ENCODE results near the gene NDUFB5. TPM values are rescaled to one million over a fixed set of nuclear protein-coding genes. Genes with fewer than 3 reads are reported as not detected.

Gene NDUFB5
- polyA plus RNA-seq, 1 donor from 2014 or later: 96.9 TPM

- H3K27ac Mint-ChIP-seq: peak overlapping the region; percentile 86 to 93 (median 87)
- H3K9me3 Mint-ChIP-seq: no peaks in the 10 kb centered on the region
- peak overlapping the region; percentile 91 to 99 (median 98) for H3K4me3 Mint-ChIP-seq
- H3K27me3 Mint-ChIP-seq: no peaks in the 10 kb centered on the region
- H3K4me1 Mint-ChIP-seq: peaks cover 17 to 29% (median 25%) of the 10 kb centered on the region in 3 donors
- H3K36me3 Mint-ChIP-seq: peaks cover 2% of the 10 kb centered on the region
Measured at GRCh38 chr3:179653096-179653797, 48.7 kb downstream of the NDUFB5 start.

- no peaks in the 10 kb centered on the region for H3K9me3 Mint-ChIP-seq
- H3K36me3 Mint-ChIP-seq: peaks cover 2% of the 10 kb centered on the region
Measured at GRCh38 chr3:179655236-179655635, 50.6 kb downstream of the NDUFB5 start.

GRCh38 chr3:179658606-179659005 lies 54.0 kb downstream of the NDUFB5 start:
- Mint-ChIP-seq H3K4me1 (peaks cover 12 to 22% (median 21%) of the 10 kb centered on the region in 3 donors), H3K4me3 (no peak overlapping the region), H3K27ac (no peak overlapping the region), H3K36me3 (peaks cover 2% of the 10 kb centered on the region), H3K9me3 (no peaks in the 10 kb centered on the region), H3K27me3 (no peaks in the 10 kb centered on the region)

More at GRCh38 chr3:179655236-179655635, 50.6 kb downstream of the NDUFB5 start:
- Mint-ChIP-seq H3K27me3 (no peaks in the 10 kb centered on the region), H3K4me3 (peak overlapping the region in 3 of 4 donors; percentile 63 to 99 (median 66)), H3K4me1 (peaks cover 17 to 32% (median 29%) of the 10 kb centered on the region in 3 donors), H3K27ac (peak overlapping the region in 1 of 3 donors; percentile 80)

GRCh38 chr3:179660872-179661271 lies 56.3 kb downstream of the NDUFB5 start:
- no peaks in the 10 kb centered on the region for H3K27me3 Mint-ChIP-seq
- no peak overlapping the region for H3K4me3 Mint-ChIP-seq
- H3K4me1 Mint-ChIP-seq: peaks cover 8 to 13% (median 11%) of the 10 kb centered on the region in 3 donors
- no peaks in the 10 kb centered on the region for H3K9me3 Mint-ChIP-seq
- H3K36me3 Mint-ChIP-seq: no peaks in the 10 kb centered on the region
- no peak overlapping the region for H3K27ac Mint-ChIP-seq

- no peaks in the 10 kb centered on the region for H3K36me3 Mint-ChIP-seq
- no peaks in the 10 kb centered on the region for H3K27me3 Mint-ChIP-seq
- no peak overlapping the region for H3K4me3 Mint-ChIP-seq
- H3K4me1 Mint-ChIP-seq: peaks cover 8 to 15% (median 10%) of the 10 kb centered on the region in 3 donors
- H3K27ac Mint-ChIP-seq: peak overlapping the region in 1 of 3 donors; percentile 54
- no peaks in the 10 kb centered on the region for H3K9me3 Mint-ChIP-seq
Measured at GRCh38 chr3:179661777-179662176, 57.2 kb downstream of the NDUFB5 start.

GRCh38 chr3:179663093-179663492 lies 58.5 kb downstream of the NDUFB5 start:
- no peak overlapping the region for H3K27ac Mint-ChIP-seq
- H3K4me1 Mint-ChIP-seq: peaks cover 8 to 15% (median 10%) of the 10 kb centered on the region in 3 donors
- H3K27me3 Mint-ChIP-seq: no peaks in the 10 kb centered on the region
- no peaks in the 10 kb centered on the region for H3K36me3 Mint-ChIP-seq
- H3K4me3 Mint-ChIP-seq: no peak overlapping the region
- H3K9me3 Mint-ChIP-seq: no peaks in the 10 kb centered on the region

- Mint-ChIP-seq H3K27ac (no peak overlapping the region), H3K27me3 (no peaks in the 10 kb centered on the region), H3K9me3 (peaks cover 0 to 1% (median 0%) of the 10 kb centered on the region in 3 donors), H3K4me3 (no peak overlapping the region), H3K4me1 (peaks cover 10 to 13% (median 12%) of the 10 kb centered on the region in 3 donors), H3K36me3 (peaks cover 10% of the 10 kb centered on the region)
Measured at GRCh38 chr3:179666030-179666429, 61.4 kb downstream of the NDUFB5 start.

GRCh38 chr3:179666436-179667035 lies 61.9 kb downstream of the NDUFB5 start:
- Mint-ChIP-seq H3K9me3 (peaks cover 0 to 1% (median 0%) of the 10 kb centered on the region in 3 donors), H3K4me3 (no peak overlapping the region), H3K4me1 (peaks cover 10 to 13% (median 12%) of the 10 kb centered on the region in 3 donors), H3K36me3 (peaks cover 10% of the 10 kb centered on the region), H3K27me3 (no peaks in the 10 kb centered on the region), H3K27ac (no peak overlapping the region)

- H3K4me3 Mint-ChIP-seq: no peak overlapping the region
- no peaks in the 10 kb centered on the region for H3K27me3 Mint-ChIP-seq
- peaks cover 9 to 12% (median 10%) of the 10 kb centered on the region in 3 donors for H3K4me1 Mint-ChIP-seq
- H3K27ac Mint-ChIP-seq: no peak overlapping the region
- H3K9me3 Mint-ChIP-seq: peaks cover 0 to 1% (median 0%) of the 10 kb centered on the region in 3 donors
- peaks cover 10% of the 10 kb centered on the region for H3K36me3 Mint-ChIP-seq
Measured at GRCh38 chr3:179668429-179668828, 63.8 kb downstream of the NDUFB5 start.

GRCh38 chr3:179670311-179670710 lies 65.7 kb downstream of the NDUFB5 start:
- Mint-ChIP-seq H3K9me3 (peaks cover 0 to 1% (median 0%) of the 10 kb centered on the region in 3 donors), H3K4me1 (peaks cover 3 to 8% (median 8%) of the 10 kb centered on the region in 3 donors), H3K36me3 (peaks cover 10% of the 10 kb centered on the region), H3K4me3 (no peak overlapping the region), H3K27ac (no peak overlapping the region), H3K27me3 (no peaks in the 10 kb centered on the region)

GRCh38 chr3:179671309-179671708 lies 66.7 kb downstream of the NDUFB5 start:
- Mint-ChIP-seq H3K27ac (no peak overlapping the region), H3K36me3 (peaks cover 10% of the 10 kb centered on the region), H3K4me1 (peaks cover 4 to 7% (median 5%) of the 10 kb centered on the region in 3 donors), H3K27me3 (no peaks in the 10 kb centered on the region), H3K4me3 (no peak overlapping the region), H3K9me3 (peaks cover 0 to 1% (median 0%) of the 10 kb centered on the region in 3 donors)

GRCh38 chr3:179671747-179672242 lies 67.2 kb downstream of the NDUFB5 start:
- Mint-ChIP-seq H3K27me3 (no peaks in the 10 kb centered on the region), H3K36me3 (peaks cover 10% of the 10 kb centered on the region), H3K4me1 (peaks cover 5 to 7% (median 7%) of the 10 kb centered on the region in 3 donors), H3K27ac (no peak overlapping the region), H3K4me3 (no peak overlapping the region), H3K9me3 (peaks cover 0 to 1% (median 0%) of the 10 kb centered on the region in 3 donors)

- Mint-ChIP-seq H3K4me3 (no peak overlapping the region), H3K27me3 (no peaks in the 10 kb centered on the region), H3K36me3 (peaks cover 10% of the 10 kb centered on the region), H3K9me3 (peaks cover 0 to 1% (median 0%) of the 10 kb centered on the region in 3 donors), H3K4me1 (peaks cover 5 to 7% (median 7%) of the 10 kb centered on the region in 3 donors), H3K27ac (peak overlapping the region in 1 of 3 donors; percentile 6)
Measured at GRCh38 chr3:179672918-179673317, 68.3 kb downstream of the NDUFB5 start.

- H3K27me3 Mint-ChIP-seq: no peaks in the 10 kb centered on the region
- H3K36me3 Mint-ChIP-seq: peaks cover 9% of the 10 kb centered on the region
- no peak overlapping the region for H3K27ac Mint-ChIP-seq
- no peak overlapping the region for H3K4me3 Mint-ChIP-seq
- H3K4me1 Mint-ChIP-seq: peaks cover 3 to 7% (median 5%) of the 10 kb centered on the region in 3 donors
- H3K9me3 Mint-ChIP-seq: peaks cover 0 to 1% (median 0%) of the 10 kb centered on the region in 3 donors
Measured at GRCh38 chr3:179673523-179673922, 68.9 kb downstream of the NDUFB5 start.

GRCh38 chr3:179676081-179676480 lies 71.5 kb downstream of the NDUFB5 start:
- Mint-ChIP-seq H3K9me3 (no peaks in the 10 kb centered on the region), H3K4me1 (peaks cover 0 to 5% (median 1%) of the 10 kb centered on the region in 3 donors), H3K27me3 (no peaks in the 10 kb centered on the region), H3K4me3 (no peak overlapping the region), H3K27ac (no peak overlapping the region), H3K36me3 (peaks cover 2% of the 10 kb centered on the region)

All from IgD-negative memory B cell (primary cell).